ENCODE measurements around the gene TLCD1.

- no peak for TF ChIP-seq CTCF (IDR thresholded peaks at IDR 0.05)
- TF ChIP-seq POLR2A (IDR thresholded peaks at IDR 0.05): no peak
- no peak for TF ChIP-seq POLR2AphosphoS5 (IDR thresholded peaks at IDR 0.05)
These were observed 25.8 kb upstream of the TLCD1 start for GRCh38 chr17:28751600-28752366.
